Right forelimb (tissue), 1 donor: Measurements from ENCODE around the gene GRB14.
"Not testable (repeated sequence)": the region's sequence is repeated elsewhere in the genome, so short reads cannot be mapped to it uniquely, and the experiment has no call there.

Experiments
- DNase-seq: peaks from one replicate; pipeline ENCODE4 v3.0.0-alpha.2; 2018

The GRB14 gene

DNA sequence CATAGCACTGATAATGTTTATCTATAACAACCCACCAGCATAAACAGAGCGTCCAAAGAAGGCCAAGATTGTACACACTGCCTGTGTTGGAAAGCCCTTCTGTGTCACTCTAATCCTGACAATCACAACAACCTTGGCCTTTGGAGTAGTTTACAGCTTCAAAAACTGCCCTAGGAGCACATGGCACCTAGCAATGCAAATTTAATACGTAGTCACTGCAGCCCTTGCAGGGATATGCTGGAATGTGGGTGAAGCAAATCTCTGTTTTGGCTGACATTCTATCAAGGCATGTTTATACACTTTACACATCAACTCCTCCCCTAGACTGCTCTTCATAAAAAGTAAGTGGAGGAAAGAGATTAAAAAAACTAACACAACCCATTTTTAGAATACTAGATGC lies 66.8 kb downstream of the GRB14 start:
- no peak for DNase-seq

DNA sequence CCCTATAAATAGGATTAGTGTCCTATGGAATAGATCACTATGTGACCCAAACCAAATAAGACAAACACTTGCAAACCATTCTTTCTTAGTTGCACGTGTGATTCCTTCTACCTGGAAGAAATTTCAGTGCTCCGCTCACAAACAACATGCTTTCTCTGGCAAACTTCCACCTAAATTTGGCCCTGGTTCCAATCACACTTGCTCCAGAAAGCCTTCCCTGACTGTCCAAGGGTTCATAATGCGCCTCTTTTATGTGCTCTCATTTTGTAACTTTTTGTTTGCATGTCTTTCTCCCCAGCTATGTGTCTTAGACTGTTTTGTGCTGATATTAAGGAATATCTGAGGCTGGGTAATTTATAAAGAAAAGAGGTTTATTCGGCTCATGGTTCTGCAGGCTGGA lies 69.8 kb downstream of the GRB14 start:
- no peak for DNase-seq

DNA sequence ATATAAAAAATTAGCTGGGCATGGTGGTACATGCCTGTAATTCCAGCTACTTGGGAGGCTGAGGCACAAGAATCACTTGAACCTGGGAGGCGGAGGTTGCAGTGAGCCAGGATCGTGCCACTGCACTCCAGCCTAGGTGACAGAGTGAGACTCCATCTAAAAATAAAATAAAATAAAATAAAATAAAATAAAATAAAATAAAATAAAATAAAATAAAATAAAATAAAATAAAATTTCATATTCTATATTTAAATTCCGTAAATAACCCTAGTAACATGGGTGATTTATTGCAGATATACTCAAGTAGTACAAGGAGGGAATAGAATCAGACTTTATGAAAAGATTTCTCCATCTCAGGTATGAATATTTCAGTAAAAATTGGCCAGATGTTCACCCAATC lies 71.6 kb downstream of the GRB14 start:
- DNase-seq: not testable (repeated sequence)

DNA sequence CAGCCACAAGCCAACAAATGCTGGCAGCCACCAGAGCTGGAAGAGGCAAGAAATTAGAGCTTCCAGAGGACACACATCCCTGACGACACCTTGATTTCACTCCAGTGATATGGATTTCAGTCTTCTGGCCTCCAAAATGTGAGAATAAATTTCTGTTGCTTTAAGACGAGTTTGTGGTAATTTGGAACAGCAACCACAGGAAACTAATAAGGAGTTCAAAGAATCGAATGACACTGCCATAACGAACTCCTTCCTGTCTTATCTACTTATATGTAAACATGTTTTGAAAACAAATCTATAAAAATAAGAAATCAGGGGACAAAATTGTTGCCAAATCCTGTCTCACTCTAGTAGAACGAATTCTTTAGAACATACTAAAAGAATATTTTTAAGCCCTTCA lies 75.8 kb downstream of the GRB14 start:
- DNase-seq: no peak

DNA sequence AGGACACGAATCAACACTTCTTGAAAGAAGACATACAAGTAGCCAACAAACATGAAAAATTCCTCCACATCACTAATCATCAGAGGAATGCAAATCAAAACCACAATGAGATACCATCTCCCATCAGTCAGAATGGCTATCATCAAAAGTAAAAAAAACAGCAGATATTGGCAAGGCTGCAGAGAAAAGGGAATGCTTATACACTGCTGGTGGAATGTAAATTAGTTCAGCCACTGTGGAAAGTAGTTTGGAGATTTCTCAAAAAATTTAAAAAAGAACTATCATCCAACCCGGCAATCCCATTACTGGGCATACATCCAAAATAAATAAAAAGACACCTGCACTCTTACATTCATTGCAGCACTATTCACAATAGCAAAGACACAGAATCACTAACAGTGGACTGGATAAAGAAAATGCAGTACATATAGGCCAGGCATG lies 78.7 kb downstream of the GRB14 start:
- no peak for DNase-seq

DNA sequence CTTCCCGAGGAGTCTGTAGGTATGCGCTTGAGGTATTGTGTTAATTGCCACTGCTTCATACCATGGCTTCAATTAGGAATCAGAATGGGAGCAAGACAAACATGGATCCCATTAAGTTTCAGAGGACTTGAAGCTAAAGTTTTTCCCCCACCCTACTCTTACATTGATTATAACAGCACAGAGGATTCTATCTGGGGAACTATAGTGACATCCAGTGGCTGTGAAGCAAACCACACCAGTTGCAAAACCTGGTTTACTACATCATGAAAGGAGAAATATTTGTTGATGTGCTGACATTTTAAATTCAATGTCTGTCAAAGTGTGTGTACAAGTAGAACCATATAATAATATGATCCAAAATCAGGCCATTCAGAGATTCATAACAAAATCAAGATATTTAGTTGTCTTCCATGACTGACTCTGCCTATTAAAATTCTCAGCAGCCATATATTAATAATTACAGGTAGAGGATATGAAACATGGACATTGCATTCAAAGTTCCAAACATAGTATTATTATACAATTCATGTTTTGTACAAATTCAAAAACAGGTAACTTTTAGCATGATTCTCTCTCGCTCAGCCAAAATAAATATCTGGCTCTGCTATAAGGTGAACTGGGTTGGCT lies 82.9 kb downstream of the GRB14 start:
- DNase-seq: no peak

DNA sequence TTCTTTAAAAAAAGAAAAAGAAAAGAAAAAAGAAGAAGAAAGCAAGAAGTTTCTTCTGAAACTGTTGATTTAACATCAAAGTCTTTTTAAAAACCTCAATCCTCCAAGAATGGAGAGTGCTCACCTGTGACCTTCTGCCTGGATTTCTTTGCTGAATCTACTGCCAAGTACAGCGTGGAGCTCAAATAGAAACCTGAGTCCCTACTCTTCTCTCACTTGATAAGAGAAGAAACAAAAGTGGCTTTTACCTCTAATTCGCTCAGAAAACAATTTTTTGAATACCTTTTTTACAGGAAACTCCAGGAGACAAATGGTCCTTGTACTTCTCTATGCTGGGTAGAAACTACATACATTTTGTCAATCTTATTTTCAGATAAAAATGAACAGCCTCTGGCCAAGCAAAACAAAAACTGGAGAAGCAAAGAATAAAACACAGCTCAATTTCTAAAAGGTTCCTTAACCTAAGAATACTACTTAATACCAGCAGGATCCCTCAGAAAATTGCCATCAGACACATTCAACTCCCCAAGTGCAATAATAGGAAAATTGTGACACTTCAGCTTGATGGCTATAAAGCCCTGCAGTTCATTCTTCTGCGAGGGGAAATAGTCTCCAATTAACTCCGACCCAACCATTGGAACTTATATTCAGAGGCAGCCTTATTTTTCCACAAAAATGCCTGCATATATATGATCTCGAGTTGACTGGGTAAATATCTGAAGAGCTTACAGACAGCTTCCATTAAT lies 85.8 kb downstream of the GRB14 start:
- DNase-seq: no peak

DNA sequence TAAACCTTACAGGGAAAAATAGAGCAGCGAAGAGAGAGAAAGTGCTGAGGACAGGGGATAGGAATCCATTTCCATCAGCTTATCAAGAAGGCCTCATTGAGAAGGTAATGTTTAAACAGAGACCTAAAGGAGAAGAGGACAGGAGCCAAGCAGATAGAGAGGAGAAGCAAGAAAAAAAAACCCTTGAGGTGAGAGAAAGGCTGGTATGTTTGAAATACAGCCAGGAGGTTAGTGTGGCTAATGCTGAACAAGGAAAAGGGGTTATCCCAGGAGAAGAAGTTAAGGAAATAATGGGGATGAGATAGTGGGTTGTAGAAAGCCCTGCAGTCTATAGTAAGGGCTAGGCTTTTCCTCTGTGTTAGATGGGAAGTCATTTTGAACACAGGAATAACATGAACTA lies 90.8 kb downstream of the GRB14 start:
- no peak for DNase-seq

DNA sequence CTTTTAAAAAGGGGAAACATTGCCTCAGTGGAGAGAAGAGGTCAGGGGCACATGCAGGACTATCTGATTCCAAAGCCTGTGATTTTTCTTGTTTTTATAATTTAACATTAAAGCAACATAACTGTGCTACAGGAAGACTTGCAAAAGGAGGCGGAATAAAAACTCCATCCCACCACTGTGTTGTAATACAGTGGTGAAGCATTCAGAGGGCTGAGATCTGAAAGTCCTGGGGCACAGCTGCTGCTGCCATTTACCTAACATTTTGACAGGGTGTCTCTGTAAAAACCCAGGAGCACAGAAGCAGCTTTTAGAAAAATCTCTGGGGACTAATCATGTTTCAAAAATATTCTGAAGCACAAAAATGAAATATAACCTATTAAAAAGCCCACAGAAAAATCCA lies 97.6 kb downstream of the GRB14 start:
- no peak for DNase-seq

DNA sequence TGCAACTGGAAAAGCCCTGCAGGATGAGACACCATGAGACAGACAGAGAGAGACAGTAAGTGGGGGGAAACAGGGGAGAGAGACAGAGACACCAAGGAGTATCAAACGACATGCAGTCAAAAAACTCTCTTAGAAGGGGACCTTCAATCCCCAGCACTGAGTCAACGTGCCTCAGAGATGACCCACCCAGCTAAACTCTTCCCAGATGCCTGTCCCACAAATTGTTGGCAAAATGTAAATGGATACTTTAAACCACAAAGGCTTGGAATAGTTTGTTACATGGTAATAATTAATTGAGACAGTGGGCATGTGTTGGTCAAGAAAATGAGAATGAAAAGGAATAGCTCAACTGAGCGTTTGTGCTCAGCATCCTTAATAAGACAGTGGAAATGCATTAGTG lies 98.3 kb downstream of the GRB14 start:
- DNase-seq: no peak

DNA sequence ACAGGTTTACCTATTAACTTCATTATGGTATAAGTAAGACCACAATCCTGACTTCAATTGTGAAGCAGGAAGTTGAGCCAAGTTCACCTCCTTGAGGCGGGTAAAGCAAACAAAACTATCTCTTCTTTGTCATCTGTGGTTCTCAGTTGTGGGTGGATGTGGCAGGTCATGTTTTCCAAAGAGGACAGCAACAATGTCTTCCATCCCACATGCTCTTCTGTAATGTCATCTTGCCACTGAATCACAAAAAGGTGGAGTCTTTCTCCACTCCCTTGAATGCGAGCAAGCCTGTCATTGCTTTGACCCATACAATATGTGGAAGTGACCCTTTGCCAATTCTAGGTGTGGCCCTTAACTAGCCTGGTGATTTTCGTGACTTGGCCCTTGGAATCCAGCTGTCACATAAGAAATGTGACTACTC lies 98.7 kb downstream of the GRB14 start:
- DNase-seq: no peak

DNA sequence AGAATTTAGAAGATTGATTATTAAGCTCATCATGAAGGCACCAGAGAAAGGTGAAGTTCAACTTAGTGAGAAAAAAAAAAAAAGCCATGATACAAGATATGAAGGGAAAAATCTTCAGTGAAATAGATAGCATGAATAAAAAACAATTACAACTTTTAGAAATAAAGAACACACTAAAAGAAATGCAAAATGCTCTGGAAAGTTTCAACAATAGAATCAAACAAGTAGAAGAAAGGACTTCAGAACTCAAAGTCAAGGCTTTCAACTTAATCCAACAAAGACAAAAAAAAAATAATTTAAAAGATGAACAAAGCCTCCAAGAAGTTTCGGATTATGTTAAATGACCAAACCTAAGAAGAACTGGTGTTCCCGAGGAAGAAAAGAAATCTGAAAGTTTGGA lies 105.5 kb downstream of the GRB14 start:
- no peak for DNase-seq

DNA sequence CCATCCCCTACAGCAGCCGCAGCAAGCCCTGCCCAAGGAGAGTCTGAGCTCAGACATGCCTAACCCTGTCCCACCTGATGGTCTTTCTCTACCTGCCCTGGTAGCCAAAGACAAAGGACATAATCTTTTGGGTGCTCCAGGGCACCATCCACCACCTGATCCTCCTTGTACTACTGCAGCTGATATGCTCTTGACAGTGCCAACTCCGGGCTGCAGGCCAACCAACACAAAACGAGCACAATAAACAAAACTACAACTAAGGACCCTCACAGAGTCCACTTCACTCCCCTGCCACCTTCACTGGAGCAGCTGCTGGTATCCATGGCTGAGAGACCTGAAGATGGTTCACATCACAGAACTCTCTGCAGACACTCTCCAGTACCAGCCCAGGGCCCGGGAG lies 106.3 kb downstream of the GRB14 start:
- DNase-seq: no peak

DNA sequence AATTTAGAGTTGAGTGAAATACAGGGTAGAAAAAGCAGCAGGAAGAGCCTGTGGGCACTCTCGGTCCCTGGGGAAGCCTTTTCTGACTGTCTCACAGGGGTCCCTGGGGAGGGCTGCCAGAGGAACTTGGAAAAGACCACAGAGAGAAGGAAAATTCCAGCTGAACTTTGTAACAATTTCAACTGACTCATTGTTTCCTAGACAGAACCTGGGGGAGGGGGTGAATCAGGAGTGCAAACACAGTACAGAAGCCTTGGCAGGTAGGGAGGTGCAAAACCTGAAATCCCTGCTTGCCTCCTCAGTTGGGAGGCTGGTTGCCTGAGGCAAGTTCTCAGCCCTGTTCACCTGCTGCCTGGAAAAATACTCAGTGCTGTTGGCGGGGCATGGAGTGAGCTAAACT lies 106.8 kb downstream of the GRB14 start:
- DNase-seq: no peak

DNA sequence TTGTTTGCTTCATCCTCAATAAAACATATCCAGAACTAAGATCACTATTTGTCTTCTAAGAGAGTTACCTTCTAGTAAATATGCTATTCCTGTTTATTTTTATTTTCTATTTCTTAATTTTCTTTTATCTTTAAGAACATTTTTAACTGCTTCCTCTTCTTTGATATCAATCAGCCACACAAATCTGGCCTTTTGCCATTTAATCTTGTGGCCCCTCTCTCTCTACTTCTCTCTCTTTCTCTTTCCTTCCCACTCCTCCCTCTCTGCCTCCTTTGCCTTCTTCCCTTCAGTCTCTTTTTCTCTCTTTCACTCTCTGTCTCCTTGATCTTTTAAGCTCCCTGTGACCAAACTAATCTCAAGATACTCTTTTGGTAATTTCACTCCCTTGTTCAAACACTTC lies 108.4 kb downstream of the GRB14 start:
- no peak for DNase-seq

DNA sequence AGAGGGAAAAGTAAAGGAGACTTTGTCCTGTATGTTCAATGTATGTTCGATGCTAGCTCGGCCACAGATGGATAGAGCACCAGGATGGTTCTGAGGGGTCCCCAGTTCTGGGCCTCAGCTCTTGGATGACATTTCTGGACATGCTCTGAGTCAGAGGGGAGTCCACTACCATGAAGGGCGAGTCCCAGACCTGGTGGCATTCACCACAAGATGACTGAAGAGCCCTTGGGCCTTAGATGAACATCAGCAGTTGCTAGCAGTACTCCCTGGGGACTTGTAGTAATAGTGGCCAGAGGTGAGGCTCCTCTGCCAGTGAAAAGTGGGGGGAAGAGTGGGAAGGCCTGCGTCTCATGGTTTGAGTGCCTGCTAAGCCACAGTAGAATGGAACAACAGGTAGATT lies 109.5 kb downstream of the GRB14 start:
- no peak for DNase-seq

DNA sequence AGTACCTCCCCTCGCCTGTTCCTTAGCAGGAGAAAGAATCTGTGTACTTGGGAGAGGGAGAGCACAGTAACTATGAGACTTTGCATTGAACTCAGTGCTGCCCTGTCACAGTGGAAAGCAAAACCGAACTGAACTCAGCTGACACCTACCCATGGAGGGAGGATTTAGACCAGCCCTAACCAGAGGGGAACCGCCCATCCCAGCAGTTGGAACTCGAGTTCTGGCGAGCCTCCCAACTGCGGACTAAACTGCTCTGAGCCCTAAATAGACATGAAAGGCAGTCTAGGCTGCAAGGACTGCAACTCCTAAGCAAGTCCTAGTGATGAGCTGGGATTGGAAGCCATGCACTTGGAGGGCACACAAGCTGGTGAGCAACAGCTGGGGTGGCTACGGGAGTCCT lies 110.4 kb downstream of the GRB14 start:
- no peak for DNase-seq

DNA sequence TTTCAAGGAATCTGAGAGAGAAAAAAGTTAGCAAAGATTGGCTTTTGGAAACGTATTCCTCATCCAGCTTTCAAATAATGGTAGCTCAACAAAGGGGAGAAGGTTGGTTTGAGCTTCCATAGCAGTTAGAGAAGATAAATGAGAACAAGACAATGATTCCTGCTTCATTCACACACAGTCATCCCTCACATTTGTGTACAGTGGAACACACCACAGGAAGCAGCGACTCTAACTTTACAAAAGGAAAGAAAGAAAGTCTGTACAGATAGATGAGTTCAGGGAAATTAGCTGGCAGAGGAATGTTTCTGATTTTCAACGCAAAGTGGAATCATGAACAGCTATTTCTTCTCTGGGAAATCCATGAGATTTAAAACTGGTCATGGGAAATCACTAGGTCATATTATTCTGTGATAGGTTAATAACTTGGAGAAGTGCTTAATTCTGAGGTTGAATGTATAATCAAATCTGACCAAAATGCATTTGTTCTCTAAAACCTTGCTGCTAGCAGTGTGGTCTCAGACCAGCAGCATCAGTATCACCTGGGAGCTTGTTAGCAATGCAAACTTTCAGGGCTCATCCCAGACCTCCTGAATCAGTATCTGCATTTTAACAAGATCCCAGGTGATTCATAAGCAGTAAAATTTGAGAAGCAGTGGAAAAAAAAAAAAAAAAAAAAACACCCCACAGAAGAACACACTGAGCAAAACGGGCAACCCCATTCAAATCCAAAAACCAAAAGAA lies 112.0 kb downstream of the GRB14 start:
- no peak for DNase-seq

DNA sequence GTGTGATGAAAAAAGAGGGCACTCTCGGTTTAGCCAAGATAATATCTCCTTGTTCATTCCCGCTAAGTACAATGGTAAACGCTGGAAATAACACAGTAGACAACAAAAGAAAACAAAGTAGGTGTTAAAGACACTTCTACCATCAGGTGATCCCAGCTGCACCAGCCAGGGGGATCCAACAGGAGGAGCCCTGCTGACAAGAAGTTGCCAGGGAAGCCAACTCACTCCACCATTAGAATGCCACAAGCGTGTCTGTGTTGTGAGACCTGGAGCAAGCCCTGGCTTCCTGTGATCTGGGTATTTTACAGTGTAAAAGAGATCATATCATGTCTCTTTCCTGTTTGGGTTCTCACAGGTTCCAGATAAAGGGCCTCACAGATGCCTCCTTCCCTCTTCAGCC lies 117.0 kb downstream of the GRB14 start:
- DNase-seq: no peak

DNA sequence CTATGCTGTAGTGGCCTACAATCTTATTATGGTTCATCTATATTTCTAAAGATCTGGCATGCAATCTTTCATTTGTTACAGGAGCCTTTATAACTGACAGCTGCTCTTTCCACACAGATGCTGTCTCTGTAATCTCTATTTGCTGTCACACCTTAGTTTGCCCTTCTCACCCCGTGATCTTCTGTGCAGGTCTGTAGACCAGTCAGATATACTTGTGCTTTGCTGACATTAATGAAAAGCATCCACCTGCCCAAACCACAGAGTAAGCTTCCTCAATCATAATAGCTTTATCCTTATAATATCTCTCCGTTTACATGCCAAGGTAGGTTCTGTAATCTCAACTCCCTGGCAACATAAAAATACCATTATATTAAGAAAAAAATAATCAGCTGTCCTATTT lies 122.4 kb downstream of the GRB14 start:
- DNase-seq: no peak

DNA sequence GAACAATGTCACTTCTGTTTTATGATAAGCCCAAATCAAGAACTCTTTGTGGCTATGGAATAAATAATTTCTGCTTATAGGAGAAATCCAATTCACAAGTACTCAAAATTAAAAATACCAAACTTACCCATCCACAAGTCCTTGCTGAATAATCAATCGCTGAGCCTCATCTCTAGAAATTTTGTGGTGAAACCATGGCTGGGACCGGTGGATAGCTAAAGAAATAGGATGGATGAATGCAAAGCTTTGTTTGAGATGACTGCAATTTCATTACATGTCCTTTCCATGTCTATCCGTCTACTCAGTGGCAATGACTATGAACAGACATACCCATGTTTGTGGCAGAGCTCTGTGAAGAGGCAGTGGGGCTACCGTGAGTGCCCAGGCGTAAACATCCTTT lies 124.4 kb downstream of the GRB14 start:
- DNase-seq: no peak

DNA sequence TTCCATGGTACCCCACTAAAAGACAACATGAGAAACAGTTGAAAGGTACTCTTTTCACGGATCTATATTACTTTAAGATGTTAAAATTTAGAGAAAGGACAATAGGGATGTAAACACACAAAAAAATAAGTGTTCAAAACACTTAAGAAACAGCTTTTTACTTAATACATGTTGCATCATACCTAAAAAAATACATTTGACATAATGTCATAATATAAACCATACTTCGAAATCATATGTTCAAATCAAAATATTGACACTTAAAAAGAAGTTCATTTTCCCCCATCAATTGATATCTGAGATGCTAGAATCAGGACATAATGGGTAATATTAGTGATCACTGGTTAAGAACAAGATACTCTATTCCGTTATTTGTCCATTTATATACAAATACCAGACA lies 124.9 kb downstream of the GRB14 start:
- DNase-seq: no peak

DNA sequence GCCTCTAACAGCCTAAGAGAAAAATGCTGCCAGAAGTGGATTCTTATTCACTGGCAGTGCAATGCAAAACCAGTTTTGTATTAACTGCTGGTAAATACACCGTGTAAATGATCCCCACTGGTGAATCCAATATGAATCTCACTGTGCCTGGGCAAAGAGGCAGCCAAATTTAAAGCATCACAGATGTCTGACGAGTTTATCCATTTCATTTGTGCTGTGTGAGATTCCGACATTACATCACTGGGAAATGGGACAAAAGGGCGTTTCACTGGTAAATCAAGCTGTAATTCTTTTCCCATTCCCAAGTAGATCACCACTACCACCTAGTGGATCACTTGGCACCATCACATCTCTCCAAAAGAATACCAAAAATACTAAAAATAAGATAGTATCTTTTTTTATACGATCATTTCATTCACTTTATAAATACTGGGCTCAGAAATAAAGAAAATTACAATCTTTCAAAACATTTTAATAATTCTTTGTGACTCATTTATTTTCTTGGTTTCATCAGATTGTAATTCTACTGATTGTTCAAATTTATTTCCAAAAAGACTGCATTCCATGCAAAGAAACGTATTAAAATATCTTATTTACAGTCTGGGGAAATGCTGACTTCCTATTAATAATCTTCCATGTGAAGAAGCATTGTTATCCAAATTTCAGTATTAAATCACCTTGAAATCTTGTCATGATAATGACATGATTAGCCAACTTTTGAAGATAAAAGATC lies 125.6 kb downstream of the GRB14 start:
- DNase-seq: no peak

DNA sequence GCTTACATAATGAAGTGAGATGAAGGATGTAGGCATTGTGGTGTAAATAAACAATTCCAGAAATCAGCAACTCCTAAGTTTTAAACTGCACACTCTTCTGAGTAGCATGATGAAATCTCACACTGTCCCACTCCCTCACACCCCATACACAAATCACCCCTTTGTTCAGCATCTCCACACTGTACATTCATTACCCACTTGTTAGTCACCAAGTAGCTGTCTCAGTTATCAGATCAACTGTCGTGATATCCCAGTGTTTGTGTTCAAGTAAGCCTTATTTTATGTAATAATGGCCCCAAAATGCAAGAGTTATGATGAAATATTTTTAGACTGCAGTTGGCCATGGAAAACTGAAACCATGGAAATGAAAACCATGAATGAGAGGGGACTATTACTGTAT lies 135.7 kb downstream of the GRB14 start:
- no peak for DNase-seq
